NCI-H2196 (cell line): ENCODE results near the gene MRPL48.
"Not testable (repeated sequence)": the region's sequence is repeated elsewhere in the genome, so short reads cannot be mapped to it uniquely, and the experiment has no call there.

ENCODE experiments used
- DNase-seq: peaks from one replicate; lab custom pipeline; 2025; ENCODE audit not compliant: unreplicated experiment; lab: John Stamatoyannopoulos, UW

The MRPL48 gene

DNA sequence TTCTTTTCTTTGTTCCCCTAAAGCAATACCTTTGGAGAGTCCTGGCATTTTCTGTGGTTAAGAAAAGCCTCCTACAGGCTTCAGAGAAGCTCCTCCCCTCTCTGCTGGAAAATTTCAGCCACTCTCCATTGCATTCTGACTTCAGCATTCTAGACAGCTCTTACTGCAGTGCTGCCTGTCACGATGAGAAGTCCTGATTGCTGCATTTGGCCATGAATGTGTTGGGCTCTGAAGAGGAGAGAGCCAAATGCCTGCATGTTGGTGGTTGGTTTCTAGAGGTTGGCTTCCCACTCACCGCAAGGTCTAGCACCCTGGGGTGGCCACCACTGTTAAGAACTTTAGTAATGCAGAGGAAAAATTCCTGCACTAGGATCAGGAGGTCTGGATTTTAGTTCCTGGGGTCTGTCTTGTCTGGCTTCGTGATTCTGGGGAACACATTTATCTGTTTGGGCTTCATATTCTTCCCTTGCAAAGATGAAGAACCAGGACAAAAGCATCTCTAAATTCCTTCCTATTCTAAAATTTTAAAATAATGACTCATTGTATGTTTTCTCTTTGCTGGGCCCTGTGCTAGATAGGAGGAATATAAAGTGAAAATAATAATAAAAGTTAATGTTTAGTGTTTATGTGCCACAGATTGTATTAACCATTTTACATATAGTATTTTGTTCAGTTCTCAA is 50.9 kb downstream of the MRPL48 start:
- DNase-seq: no peak

DNA sequence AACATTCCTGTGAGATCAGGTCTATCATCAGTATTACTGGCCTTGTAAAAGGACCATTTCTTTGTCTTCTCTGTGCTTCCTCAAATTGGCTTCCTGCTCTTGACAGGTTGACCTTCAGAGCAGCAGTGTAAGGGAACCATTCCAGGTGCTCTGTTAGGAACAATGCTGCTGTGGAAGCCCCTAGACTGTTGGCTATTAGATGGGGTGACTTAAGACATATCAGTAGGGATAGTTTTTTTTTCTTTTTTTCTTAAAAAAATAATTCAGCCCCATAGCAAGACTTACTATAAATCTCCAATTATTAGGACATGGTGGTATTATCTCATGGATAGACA is 51.4 kb downstream of the MRPL48 start:
- no peak for DNase-seq

DNA sequence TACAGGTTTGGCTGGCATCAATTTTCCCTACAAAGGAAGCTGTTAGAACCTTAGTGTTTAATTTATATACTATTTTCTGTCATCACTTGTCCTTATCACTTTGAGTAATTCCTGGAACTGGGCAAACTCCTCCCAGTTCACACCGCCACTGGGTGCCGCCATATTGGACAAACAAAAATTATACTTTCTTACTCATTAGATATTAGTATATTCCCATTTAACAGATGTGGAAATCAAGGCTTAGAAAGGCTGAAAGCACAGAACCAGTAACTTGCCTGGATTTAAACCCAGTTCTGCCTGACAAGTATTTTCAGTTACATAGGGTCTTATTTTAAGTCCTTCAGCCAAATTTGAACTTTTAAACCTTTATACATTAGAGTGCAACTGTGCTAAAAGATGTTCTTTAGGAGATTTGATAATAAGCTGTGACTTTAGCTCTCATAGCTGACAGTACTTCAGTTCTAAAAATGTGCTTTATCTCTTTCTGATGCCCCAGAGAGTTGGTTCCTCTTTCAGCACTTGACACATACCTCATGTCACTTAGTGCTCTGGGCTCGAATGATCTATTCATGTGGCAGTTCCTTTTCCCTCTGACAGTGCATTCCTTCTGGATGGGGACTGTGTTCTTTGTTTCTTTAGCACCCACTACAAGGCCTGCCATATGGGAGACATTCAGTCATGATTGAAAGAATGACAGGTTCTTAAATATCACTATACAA is 63.5 kb downstream of the MRPL48 start:
- no peak for DNase-seq

DNA sequence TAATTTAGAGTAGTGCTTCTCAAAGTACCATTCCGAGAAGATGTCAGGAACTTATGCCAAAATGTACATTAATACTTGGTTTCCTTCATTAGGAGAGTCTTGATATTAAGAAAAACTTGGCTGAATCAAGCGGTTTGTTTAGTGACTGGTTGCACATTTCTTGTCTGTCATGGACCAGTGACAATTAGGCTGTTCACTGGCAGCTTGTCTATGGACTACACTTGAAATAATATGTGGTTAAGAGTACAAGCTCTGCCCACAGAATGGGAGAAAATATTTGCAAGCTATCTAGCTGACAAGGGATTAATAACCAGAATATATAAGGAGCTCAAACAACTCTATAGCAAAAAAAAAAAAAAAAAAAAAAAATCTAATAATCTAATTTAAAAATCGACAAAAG is 64.4 kb downstream of the MRPL48 start:
- no peak for DNase-seq

DNA sequence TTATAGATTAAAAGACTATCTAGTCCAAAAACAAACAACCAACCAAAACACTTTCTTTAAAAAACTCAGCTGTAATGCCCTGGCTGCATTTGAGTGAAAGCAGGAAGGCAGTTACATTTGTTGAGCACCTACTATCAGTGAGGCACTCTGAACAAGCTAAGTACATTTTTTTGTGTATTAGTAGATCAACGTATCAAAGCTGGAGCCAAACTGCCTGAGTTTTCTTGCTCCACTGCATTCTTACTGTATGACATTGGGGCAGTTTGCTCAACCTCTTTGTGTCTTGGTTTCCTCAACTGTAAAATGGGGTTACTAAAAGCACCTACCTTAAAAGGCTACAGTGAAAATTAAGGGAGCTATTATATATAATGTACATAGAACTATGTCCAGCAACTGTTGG is 67.0 kb downstream of the MRPL48 start:
- no peak for DNase-seq

DNA sequence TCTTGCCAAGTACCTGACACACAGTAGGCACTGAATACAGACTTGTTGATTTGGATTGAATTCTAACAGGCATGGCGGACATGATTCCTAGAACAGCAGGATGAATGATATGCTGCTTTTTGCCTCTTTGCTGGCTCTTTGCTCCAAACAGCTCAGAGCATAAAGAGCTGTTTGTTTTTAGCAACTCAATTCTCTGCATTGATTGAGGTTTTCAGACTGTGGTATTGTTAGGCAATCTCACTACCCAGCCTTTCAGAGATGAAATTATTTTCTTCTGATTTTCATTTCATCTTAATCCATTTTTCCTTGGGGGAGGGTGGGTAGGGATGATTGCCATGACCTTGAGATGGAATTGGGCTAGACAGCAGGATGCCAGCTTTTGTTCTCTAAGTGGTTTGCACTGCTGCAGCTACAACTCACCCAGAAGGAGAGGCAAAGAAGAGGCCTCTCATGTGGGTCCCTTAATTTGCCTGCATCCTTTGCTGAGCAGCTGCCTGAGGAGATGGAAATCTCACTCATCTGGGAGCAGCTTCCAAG is 68.4 kb downstream of the MRPL48 start:
- DNase-seq: no peak

DNA sequence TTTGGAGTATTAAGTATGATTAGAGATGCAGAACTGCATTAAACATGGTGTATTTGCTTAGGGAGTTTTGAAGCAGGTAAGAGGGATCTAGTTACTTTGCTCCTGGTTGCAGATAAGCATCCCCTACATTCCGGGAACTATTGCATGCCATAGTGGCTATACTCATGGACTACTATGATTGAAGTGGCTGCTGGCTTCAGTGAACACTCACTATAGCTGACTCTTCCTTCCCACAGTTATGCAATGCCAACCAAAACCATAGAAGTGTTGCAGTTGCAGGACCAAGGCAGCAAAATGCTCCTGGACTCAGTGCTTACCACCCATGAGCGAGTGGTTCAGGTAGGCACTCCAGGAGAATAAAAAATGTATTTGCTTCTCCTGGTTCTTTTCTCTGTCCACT is 72.0 kb downstream of the MRPL48 start:
- no peak for DNase-seq

DNA sequence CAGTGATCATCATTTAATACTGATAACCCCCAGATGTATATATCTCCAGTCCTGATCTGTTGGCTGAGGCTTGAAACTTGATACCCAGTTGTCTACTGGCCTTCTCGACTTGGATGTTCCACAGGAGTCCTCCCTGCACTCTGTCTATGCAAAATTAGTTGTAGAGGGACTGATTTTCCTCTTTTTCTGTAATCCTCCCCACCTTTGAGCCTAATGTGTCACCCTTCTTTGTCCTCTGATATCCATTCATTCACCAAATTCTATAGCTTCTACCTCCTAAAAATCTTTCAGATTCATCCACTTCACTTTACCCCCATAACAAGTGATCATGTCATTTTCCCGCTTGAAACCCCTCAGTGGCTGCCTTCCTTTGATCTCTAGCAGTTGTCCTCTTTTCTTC is 72.5 kb downstream of the MRPL48 start:
- no peak for DNase-seq

DNA sequence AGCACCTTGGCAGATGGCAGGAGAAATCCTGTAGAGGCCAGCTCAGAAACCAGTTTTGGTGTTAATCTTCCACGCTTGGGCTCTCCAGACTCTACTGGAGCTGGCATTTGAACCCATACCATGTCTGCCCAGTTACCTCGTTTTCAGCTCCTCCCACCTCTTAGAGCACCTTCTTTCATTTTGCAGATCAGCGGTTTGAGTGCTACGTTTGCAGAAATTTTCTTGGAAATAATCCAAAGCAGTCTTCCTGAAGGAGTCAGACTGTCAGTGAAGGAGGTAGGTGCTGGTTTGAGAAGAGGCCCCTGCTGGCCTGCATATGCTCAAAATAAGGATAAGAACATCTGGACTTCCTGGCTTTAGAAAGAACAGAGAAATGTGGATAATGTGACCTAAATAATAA is 75.3 kb downstream of the MRPL48 start:
- DNase-seq: peak; percentile 31

DNA sequence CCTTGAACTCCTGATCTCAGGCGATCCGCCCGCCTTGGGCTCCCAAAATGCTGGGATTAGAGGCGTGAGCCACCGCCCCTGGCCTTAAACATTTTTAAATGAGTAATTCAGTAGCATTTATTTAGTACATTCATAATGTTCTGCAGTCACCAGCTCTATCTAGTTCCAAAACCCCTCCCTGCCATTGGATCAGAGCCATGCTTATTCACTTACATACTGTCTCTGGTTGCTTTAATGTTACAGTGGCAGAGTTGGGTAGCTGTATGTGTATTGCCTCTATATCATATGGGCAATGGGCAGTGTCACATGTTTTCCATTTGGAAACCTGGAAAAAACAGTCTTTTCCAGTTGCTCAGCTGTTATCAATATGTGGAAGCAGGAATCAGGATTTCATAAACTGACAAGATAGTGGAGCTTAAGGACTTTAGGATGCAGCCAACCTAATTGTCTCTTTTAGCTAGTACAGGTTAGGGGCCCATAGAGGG is 78.5 kb downstream of the MRPL48 start:
- DNase-seq: no peak

DNA sequence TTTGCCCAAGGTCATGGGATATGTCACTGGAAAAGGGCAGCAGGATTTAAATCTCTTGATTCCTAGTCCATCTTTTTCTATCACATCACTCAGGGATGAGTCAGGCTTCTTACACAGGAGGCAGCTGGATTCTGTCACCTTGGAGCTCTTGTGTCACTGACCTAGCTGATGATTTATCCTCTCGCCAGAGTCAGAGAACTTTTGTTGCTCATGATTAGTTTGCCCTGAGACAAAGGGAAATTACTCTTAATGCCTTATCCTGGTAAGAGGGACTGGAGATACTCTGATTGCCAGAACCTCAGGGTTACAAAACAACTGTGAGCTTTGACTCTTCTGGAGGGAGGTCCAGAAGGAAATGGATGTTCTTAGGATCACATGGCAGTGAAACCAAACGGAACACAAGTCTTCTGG is 78.9 kb downstream of the MRPL48 start:
- DNase-seq: no peak

DNA sequence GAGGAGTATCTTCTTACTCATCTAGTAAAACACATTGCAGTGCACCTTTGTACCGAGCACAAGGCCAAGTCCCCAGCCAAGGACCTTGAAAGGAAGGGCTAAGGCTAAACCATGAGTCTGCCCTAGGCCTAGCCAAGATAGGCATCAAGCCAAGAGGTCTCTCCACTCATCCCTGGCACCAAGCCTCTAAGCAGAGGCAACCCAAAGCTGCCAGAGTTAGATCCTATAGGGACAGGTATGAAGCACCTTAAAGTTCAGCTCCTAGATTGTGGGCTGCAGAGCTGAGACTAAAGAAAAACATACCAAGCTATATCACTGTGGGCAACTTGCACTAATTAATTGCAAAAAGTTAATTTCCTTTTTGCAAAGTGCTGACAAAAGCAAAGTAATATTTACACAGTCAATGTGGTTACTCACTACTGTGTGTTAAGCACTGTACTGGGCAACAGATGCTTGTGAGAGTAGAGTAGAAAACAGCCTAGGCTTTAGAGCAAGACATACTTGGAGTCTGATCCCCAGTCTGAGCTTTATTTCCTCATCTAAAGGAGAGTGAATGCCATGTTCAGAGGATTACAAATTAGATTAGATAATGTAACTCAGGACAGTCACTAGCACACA is 81.8 kb downstream of the MRPL48 start:
- peak; percentile 41 for DNase-seq

DNA sequence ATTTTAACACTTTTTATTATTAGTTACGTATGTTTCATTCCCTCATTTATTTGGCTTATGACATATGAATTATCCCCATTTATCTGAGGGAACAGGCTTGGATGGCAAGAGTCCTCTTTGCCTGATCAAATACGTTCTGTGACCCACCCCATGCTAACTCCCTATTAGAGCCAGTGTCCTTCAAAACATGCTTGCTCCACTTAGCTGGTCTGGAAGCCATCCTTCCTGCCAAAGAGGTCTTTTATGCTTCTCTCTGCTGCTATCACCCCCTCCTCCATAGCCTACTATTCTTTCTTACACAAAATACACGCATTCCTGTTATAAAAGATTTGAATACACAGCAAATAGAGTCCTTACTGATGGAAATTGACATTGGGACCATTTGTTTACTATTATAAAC is 82.6 kb downstream of the MRPL48 start:
- no peak for DNase-seq

DNA sequence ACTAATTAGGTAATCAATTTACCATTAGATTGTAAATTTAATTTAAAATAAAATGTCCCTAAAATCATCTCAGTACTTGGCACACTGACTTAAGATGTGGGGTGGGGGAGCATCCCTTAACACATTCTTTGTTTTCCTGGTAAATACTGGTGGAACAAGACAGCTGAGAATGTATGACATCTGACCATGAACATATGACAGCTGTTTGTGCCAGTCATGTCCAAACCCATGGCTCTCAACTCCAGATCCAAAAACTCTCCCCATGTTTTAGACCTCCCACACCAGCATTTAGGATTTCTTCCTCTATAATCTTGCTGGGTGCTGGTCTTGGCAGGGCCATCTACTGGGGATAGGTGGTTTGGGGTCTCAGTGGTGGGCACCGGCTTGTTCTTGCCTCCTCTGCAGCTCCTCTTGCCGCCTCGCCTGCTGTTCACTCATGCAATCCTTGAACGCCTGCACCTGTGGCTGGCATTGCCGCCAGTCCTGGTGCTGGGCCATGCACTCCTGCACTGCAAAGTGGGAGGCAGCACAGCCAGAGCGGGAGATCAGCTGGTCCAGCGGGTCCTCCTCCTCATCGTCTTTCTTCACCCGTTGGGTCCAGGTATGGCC is 85.2 kb downstream of the MRPL48 start:
- DNase-seq: no peak

DNA sequence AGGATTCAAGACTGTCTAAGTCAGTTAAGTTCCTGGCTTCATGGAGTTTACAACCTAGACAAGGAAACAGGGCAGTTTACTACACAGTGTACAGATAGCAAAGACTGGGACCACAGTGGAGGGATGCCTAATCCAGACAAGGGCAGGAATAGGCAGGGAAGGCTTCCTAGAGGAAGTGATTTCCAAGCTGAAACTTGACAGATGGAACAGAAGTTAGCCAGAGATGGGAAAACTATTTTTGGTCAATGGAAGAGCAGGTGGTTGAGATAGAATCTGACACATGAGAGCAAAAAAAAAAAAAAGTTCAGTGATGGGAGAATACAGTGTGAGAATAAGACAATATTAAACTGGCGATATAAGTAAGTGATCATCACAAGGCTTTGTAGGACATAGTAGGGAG is 87.7 kb downstream of the MRPL48 start:
- no peak for DNase-seq

DNA sequence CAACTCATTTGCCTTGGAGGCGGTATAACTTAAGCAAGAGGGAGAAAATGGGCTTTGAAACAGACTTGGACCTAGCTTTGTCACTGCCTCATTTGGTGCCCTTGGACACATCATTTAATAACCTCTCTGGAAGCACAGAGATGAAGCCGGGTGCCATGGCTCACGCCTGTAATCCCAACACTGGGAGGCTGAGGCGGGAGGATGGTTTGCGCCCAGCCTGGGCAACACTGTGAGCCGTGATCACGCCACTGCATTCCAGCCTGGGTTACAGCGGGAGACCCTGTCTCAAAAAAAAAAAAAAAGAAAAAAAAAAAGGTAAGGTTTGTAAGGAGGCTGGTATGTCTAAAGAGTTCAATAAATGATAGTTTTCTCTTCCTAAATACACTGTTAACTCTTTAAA is 88.2 kb downstream of the MRPL48 start:
- DNase-seq: no peak

DNA sequence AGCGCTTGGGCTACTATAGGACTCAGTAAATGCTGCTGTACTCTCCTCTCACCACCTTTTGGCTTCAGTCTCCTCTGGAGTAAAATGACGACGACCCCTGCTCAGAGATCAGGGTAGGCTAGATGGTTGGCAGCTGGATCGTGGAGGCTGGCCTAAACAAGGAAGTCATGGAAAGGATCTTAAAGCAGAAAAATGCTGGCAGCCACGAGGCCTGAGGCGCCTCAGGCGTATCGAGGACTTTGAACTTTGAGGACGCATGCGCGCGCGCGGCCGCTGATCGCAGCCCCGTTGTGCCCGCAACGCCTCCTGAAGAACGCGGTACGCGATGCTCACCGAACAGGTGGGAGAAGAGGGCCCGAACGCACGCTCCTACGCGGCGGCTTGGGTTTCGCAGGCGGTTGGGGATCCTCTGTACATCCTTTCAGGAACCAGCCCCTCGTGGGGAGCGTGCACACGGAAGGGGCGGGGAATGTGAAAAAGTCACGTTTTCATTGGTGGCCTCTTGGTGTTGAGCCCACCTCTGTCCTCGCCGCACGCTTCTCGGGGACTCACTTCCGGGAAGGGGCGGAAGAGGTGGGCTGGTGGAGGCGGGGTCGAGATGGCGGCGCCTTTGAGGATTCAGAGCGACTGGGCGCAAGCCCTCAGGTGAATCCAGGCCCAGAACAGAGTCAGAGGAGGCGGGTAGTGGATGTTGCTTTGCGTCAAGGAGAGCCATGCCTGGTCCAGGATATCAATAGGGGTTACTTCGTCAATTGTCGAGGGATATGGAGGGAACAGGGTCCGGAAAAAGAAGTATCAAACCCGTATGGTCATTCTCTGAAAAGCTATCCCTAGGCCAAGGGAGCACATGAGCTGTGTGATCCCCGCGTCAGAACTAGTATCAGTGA is 89.0 kb downstream of the MRPL48 start, which contains the start of the genes COA4 and PAAF1:
TSS of gene COA4 (minus strand) at position 423 of the 887 bp plus-strand sequence. CDS start 3,468 bp downstream, outside the sequence.
TSS of gene PAAF1 (plus strand) at position 576 of the 887 bp plus-strand sequence. CDS start at position 599, 23 bp downstream.
- DNase-seq: peak; percentile 99

DNA sequence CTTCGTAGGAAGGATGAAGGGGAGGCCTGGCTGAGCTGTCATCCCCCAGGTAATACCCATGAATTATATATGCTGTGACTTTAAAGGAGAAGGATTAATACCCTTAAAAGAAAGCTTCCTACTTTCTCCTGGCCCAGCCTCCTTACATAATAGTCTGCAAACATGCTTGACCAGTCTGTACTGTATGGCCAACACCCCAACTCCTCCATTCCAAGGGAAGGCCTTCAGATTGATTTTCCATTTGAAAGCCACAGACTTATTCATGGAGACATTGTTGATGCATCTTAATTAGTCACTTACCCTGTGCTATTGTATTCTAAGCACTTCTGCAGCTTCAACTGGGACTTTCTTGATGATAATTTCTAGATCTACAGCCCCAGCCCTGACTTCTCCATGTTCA is 91.1 kb downstream of the MRPL48 start:
- no peak for DNase-seq

DNA sequence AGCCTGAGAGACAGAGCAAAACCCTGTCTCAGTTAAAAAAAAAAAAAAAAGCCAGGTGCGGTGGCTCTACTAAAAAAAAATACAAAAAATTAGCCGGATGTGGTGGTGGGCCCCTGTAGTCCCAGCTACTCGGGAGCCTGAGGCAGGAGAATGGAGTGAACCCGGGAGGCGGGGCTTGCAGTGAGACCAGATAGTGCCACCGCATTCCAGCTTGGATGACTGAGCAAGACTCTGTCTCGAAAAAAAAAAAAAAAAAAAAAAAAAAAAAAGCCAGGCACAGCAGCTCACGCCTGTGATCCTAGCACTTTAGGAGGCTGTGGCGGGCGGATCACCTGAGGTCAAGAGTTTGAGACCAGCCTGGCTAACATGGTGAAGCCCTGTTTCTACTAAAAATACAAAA is 92.8 kb downstream of the MRPL48 start:
- not testable (repeated sequence) for DNase-seq

DNA sequence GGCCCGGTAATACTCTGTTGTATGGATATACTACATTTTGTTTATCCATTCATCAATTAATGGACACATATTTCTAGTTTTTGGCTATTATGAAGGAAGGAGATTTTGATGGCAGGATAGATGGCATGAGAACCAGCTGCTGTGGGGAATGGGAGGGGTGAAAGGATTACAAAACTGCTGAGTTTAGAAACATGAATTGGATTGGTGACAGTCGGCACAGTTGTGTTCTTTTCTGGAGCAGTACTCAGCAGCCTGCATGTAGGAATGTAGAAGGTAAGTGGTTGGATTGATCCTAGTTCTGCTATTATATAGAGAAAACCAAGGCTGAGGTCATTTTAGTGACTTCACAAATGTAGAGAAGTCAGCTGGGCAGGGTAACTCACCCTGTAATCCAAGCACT is 96.2 kb downstream of the MRPL48 start:
- DNase-seq: no peak
